AG04450 (cell line): ENCODE data around the gene CAMK2G. TPM values are rescaled to one million over a fixed set of nuclear protein-coding genes. Genes with fewer than 3 reads are reported as not detected.

Experiments used
- CTCF ChIA-PET: fragments of 300-600, 350-600 bp; formaldehyde crosslinking; extraction: SDS; loops from one replicate; lab custom pipeline; 2022; ENCODE audit warnings: antibody characterized with exemption, inconsistent platforms; lab: Charles Lee
- POLR2A ChIA-PET: fragments of 350-600 bp; formaldehyde crosslinking; extraction: SDS; loops from one replicate; lab custom pipeline; 2021; ENCODE audit warnings: antibody characterized with exemption, inconsistent platforms; lab: Yijun Ruan, JAX
- DNase-seq: peaks from one replicate; pipeline ENCODE4 v3.0.0-alpha.2; 2011; ENCODE audit warnings: low read depth, low spot score
- H3K27ac ChIP-seq: one replicate; pipeline ENCODE4 v1.5.1; 2012; ENCODE audit warnings: low read depth, low read length, control low read depth
- H3K27me3 ChIP-seq: one replicate; pipeline ENCODE4 v1.6.0; 2012; ENCODE audit warnings: low read length; ENCODE audit not compliant: control insufficient read depth, insufficient read depth
- H3K4me3 ChIP-seq: 2 replicates; pipeline ENCODE4 v1.5.1; 2011; ENCODE audit warnings: mild to moderate bottlenecking, low read depth, low read length, control low read depth
- H3K9me3 ChIP-seq: 2 replicates; pipeline ENCODE4 v1.5.1; 2012; ENCODE audit warnings: low read length; ENCODE audit not compliant: control insufficient read depth, insufficient read depth
- polyA plus RNA-seq: library from polyadenylated mRNA; depleted of rRNA; stranded (reverse); fragments of >200 nt; gene quantifications from 2 replicates; pipeline ENCODE4 v1.2.3, GENCODE V29; 2011
- TF ChIP-seq, protein P1 (sequence below): IDR thresholded peaks from 2 replicates; pipeline ENCODE4 v1.5.1; 2011; ENCODE audit warnings: low read depth, low read length, control low read depth, inconsistent platforms

The CAMK2G gene
- polyA plus RNA-seq, 1 experiment = 22.3 TPM

DNA sequence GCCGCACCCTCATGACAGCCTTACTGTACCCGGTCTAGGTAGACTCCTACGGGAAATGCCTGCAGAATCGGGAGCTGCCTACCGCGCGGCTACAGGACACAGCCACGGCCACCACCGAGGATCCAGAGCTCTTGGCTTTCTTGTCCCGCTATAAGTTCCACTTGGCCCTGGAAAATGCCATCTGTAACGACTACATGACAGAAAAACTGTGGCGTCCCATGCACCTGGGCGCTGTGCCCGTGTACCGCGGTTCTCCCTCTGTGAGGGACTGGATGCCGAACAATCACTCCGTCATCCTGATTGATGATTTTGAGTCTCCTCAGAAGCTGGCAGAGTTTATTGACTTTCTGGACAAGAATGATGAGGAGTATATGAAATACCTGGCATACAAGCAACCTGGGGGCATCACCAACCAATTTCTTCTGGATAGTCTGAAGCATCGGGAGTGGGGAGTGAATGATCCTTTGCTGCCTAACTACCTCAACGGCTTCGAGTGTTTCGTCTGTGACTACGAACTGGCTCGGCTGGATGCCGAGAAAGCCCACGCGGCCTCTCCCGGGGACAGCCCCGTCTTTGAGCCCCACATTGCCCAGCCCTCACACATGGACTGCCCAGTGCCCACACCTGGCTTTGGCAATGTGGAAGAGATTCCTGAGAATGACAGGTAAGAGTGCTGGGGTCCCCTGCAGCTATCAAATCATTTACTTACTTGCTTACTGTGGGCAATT is 101.0 kb downstream of the CAMK2G start:
- POLR2A ChIA-PET = interaction anchor here (1.3 to 3.1 kb wide), 4 partner anchors 8 to 43 kb away, joined by 4 to 28 read pairs (median 12); partner anchors contain the start of genes CHCHD1 and SEC24C
- Histone ChIP-seq H3K4me3 (peak overlapping the region; percentile 80), H3K27me3 (no peaks in the 10 kb centered on the region), H3K9me3 (no peaks in the 10 kb centered on the region; the same call in 1 of the 2 replicates), H3K27ac (peak overlapping the region; percentile 1)
- no peak for DNase-seq
- CTCF ChIA-PET = interaction anchor here (1.3 kb wide), 1 partner anchor 167 kb away, joined by 3 read pairs; no protein-coding TSS in a partner anchor
- TF ChIP-seq, protein P1, sequence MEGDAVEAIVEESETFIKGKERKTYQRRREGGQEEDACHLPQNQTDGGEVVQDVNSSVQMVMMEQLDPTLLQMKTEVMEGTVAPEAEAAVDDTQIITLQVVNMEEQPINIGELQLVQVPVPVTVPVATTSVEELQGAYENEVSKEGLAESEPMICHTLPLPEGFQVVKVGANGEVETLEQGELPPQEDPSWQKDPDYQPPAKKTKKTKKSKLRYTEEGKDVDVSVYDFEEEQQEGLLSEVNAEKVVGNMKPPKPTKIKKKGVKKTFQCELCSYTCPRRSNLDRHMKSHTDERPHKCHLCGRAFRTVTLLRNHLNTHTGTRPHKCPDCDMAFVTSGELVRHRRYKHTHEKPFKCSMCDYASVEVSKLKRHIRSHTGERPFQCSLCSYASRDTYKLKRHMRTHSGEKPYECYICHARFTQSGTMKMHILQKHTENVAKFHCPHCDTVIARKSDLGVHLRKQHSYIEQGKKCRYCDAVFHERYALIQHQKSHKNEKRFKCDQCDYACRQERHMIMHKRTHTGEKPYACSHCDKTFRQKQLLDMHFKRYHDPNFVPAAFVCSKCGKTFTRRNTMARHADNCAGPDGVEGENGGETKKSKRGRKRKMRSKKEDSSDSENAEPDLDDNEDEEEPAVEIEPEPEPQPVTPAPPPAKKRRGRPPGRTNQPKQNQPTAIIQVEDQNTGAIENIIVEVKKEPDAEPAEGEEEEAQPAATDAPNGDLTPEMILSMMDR = no peak

DNA sequence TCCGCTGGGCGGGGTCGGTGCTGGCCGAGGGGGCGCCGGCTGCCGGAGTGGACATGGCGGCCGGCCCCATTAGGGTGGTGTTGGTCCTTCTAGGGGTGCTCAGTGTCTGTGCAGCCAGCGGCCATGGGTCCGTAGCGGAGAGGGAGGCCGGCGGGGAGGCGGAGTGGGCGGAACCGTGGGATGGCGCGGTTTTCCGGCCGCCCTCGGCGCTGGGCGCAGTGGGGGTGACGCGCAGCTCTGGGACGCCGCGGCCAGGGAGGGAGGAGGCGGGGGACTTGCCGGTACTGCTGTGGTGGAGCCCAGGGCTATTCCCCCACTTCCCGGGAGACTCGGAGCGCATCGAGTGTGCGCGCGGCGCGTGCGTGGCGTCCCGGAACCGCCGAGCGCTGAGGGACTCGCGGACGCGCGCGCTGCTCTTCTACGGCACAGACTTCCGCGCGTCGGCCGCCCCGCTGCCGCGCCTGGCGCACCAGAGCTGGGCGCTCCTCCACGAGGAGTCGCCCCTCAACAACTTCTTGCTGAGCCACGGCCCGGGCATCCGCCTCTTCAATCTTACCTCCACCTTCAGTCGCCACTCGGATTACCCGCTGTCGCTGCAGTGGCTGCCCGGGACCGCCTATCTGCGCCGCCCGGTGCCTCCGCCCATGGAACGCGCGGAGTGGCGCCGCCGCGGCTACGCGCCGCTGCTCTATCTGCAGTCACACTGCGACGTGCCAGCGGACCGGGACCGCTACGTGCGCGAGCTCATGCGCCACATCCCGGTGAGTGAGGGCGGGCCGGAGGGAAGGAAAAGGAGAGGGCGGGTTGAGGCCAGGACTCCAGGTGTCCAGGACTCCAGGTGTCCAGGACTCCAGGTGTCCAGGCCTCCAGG is 101.8 kb downstream of the CAMK2G start:
- H3K4me3 ChIP-seq = peak overlapping the region; percentile 80
- peak; percentile 48 for DNase-seq
- H3K27ac ChIP-seq = peak overlapping the region; percentile 87
- no peaks in the 10 kb centered on the region; the same call in 1 of the 2 replicates for H3K9me3 ChIP-seq
- ChIA-PET POLR2A (interaction anchor here (0.6 to 3.1 kb wide), 6 partner anchors 9 to 309 kb away, joined by 3 to 28 read pairs (median 8); partner anchors contain the start of genes CHCHD1, SEC24C and ZSWIM8), CTCF (interaction anchor here (1.3 kb wide), 1 partner anchor 168 kb away, joined by 3 read pairs; no protein-coding TSS in a partner anchor)
- TF ChIP-seq, protein P1 = no peak
- no peaks in the 10 kb centered on the region for H3K27me3 ChIP-seq

DNA sequence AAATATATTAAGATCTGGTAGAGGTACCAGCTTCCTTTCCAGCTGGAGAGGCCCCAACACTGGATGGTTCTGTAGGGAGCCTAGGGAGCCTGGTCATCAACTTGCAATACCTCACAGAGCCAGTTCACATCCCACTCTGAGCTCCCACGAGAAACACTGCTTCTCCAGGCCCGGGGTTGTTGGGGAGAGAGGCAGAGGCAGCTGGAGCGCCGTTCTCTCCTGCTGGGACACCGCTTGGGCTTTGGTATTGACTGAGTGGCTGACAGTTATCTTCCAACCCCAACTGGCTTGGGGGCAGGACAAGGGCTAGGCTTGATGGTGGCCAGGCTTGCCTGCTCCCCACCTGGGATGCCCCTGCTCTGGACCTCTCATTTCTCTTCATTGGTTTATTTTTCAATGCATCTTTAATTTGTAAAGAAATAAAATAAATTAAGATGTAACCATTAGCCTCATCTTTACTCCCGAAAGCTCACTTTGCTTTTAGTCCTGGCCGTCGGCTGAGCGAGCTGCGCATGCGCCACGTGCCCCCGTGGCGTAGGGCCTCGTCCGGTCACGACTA is 102.6 kb downstream of the CAMK2G start:
- Histone ChIP-seq H3K27ac (peak overlapping the region; percentile 87), H3K9me3 (no peaks in the 10 kb centered on the region; the same call in 1 of the 2 replicates), H3K27me3 (no peaks in the 10 kb centered on the region), H3K4me3 (peak overlapping the region; percentile 80)
- TF ChIP-seq, protein P1 = no peak
- DNase-seq = peak; percentile 36
- ChIA-PET POLR2A (interaction anchor here (0.6 to 3.1 kb wide), 5 partner anchors 9 to 310 kb away, joined by 3 to 28 read pairs (median 10); partner anchors contain the start of genes CHCHD1, SEC24C and ZSWIM8), CTCF (no interaction called here)

DNA sequence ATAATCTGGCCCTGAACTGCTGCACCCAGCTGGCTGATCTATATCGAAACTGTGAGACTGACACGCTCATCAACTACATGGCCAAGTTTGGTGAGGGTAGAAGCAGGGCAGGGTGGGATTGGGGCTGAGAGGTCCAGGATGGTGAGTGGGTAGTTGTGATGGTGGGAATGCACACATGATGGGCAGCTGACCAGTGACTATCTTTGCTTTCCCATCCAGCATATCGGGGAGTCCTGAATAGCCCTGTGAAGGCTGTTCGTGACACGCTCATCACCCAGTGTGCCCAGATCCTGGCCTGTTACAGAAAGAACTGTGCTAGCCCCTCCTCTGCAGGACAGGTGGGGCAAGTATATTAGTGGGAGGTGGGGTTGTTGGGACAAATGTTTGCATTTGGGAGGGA is 105.0 kb downstream of the CAMK2G start:
- no peaks in the 10 kb centered on the region for H3K27me3 ChIP-seq
- TF ChIP-seq, protein P1 = no peak
- H3K27ac ChIP-seq = no peak overlapping the region
- CTCF ChIA-PET = no interaction called here
- no peak overlapping the region for H3K4me3 ChIP-seq
- POLR2A ChIA-PET = no interaction called here
- H3K9me3 ChIP-seq = no peaks in the 10 kb centered on the region; the same call in 1 of the 2 replicates
- DNase-seq = no peak
